K562 (cell line): ENCODE data around the gene NHS. TPM values are rescaled to one million over a fixed set of nuclear protein-coding genes. Genes with fewer than 3 reads are reported as not detected.

Experiments
- ATAC-seq: fragments of 200-7000 bp; cut with Tn5 transposase; 3 replicates; pipeline ENCODE4 v1.9.1; 2020; ENCODE audit warnings: moderate library complexity
- BruUV-seq: library from RNA; stranded (reverse); fragments of 400-500 nt; replicated peaks from 2 replicates; lab custom pipeline; 2021; lab: Mats Ljungman, UMichigan
- CTCF ChIA-PET: fragments of 300-600 bp; formaldehyde crosslinking; extraction: SDS; loops from one replicate; lab custom pipeline; 2021; ENCODE audit warnings: low intra/inter-chr PET ratio; lab: Yijun Ruan, JAX
- POLR2A ChIA-PET: fragments of 300-600, 350-650 bp; sonication (Branson Sonifier 250); formaldehyde crosslinking; extraction: SDS; loops from one replicate; lab custom pipeline; 2021; ENCODE audit warnings: antibody characterized with exemption, inconsistent platforms; lab: Yijun Ruan, JAX
- DNase-seq, 4 experiments: peaks; one replicate each; pipeline versions ENCODE4 v3.0.0 to v3.0.0-alpha.2; 2011 to 2018; ENCODE audit warnings: low spot score in 3 of 4, mixed read lengths in 3 of 4; ENCODE audit errors: extremely low read depth in 1 of 4
- FAIRE-seq: peaks from 2 replicates; lab custom pipeline; 2011; peaks lifted over from hg19 to GRCh38; lab: Jason Lieb, UNC
- H2AFZ ChIP-seq: 2 replicates; pipeline ENCODE4 v1.6.0; 2011; ENCODE audit warnings: low read depth, low read length, control low read depth, inconsistent platforms
- H3K27ac ChIP-seq: fragments of 200-600 bp; 3 replicates; pipeline ENCODE4 v1.8.0; 2011; ENCODE audit warnings: low read depth, mild to moderate bottlenecking, control low read depth, inconsistent platforms, low read length, moderate library complexity, mixed read lengths; ENCODE audit errors: extremely low read depth
- H3K27me3 ChIP-seq, 2 experiments: fragments of 300-600 bp in 1 of 2; 2 replicates in 1 of 2; 3 replicates in 1 of 2; pipeline versions ENCODE4 v1.6.0 to v1.8.0; 2011; ENCODE audit warnings: inconsistent platforms in 2 of 2, low read length in 2 of 2, mild to moderate bottlenecking in 1 of 2, mixed read lengths in 1 of 2, moderate library complexity in 1 of 2; ENCODE audit not compliant: control insufficient read depth in 2 of 2, insufficient read depth in 2 of 2
- H3K36me3 ChIP-seq: fragments of 300-600 bp; 3 replicates; pipeline ENCODE4 v1.8.0; 2011; ENCODE audit warnings: mild to moderate bottlenecking, low read length, inconsistent platforms; ENCODE audit not compliant: control insufficient read depth, insufficient read depth
- H3K4me1 ChIP-seq, 2 experiments: fragments of 200-600 bp in 1 of 2; replicated peaks in 1 of 2; 2 replicates in 1 of 2; 3 replicates in 1 of 2; pipeline versions ENCODE4 v1.5.1 to v1.8.0; 2011; ENCODE audit warnings: inconsistent platforms in 2 of 2, low read length in 2 of 2, mild to moderate bottlenecking in 1 of 2, mixed read lengths in 1 of 2, moderate library complexity in 1 of 2; ENCODE audit not compliant: control insufficient read depth in 2 of 2, insufficient read depth in 2 of 2
- H3K4me2 ChIP-seq: 2 replicates; pipeline ENCODE4 v1.6.1; 2011; ENCODE audit warnings: low read length, control low read depth, inconsistent platforms, mixed read lengths; ENCODE audit not compliant: insufficient read depth
- H3K4me3 ChIP-seq: fragments of 200-600 bp; sonication (generic), shearing (Covaris generic); 2 replicates; pipeline ENCODE4 v1.5.1; 2016; ENCODE audit warnings: control low read depth, inconsistent platforms
- H3K79me2 ChIP-seq: fragments of 200-600 bp; 3 replicates; pipeline ENCODE4 v1.8.0; 2011; ENCODE audit warnings: low read length, inconsistent platforms; ENCODE audit not compliant: control insufficient read depth, insufficient read depth
- H3K9ac ChIP-seq, 2 experiments: 2 replicates each; pipeline versions ENCODE4 v1.6.0 to v1.6.1; 2011; ENCODE audit warnings: low read depth in 2 of 2, low read length in 2 of 2, control low read depth in 1 of 2, inconsistent platforms in 1 of 2, mild to moderate bottlenecking in 1 of 2, mixed read lengths in 1 of 2; ENCODE audit not compliant: insufficient read depth in 1 of 2
- H3K9me1 ChIP-seq: one replicate; pipeline ENCODE4 v1.6.0; 2011; ENCODE audit warnings: inconsistent platforms, mild to moderate bottlenecking, low read length, moderate library complexity; ENCODE audit not compliant: control insufficient read depth, insufficient read depth
- H3K9me3 ChIP-seq: replicated peaks from 2 replicates; pipeline ENCODE4 v1.5.1; 2011; ENCODE audit warnings: low read depth, low read length, inconsistent platforms; ENCODE audit not compliant: control insufficient read depth, insufficient read depth
- H4K20me1 ChIP-seq: replicated peaks from 2 replicates; pipeline ENCODE4 v1.6.1; 2011; ENCODE audit warnings: low read length, inconsistent platforms, mixed read lengths; ENCODE audit not compliant: control insufficient read depth, insufficient read depth
- ASH1L ChIP-seq: fragments of 450-650 bp; IDR thresholded peaks from 2 replicates; pipeline ENCODE4 v1.6.1; 2018; ENCODE audit warnings: borderline replicate concordance, mild to moderate bottlenecking, low read depth; ENCODE audit not compliant: partially characterized antibody
- ETV6 ChIP-seq, 3 experiments: fragments of 150-350 bp in 1 of 3; sonication (generic) in 1 of 3; formaldehyde crosslinking in 1 of 3; IDR thresholded peaks; 2 replicates each; pipeline versions ENCODE4 v1.6.1 to v1.8.0; 2014 to 2022; ENCODE audit warnings: borderline replicate concordance in 2 of 3, low read depth in 2 of 3, antibody characterized with exemption in 1 of 3, low read length in 1 of 3, mild to moderate bottlenecking in 1 of 3, missing genetic modification reagents in 1 of 3
- FUS ChIP-seq: fragments of 200-400 bp; formaldehyde crosslinking; optimal IDR thresholded peaks from 2 replicates; pipeline ENCODE3; 2017; ENCODE audit warnings: low read depth, low read length
- ILF3 ChIP-seq: fragments of 450-650 bp; IDR thresholded peaks from 2 replicates; pipeline ENCODE4 v1.6.1; 2018; ENCODE audit warnings: antibody characterized with exemption, mild to moderate bottlenecking, moderate library complexity, borderline replicate concordance
- KLF13 ChIP-seq: fragments of 450-650 bp; IDR thresholded peaks from 2 replicates; pipeline ENCODE4 v1.6.1; 2016; ENCODE audit warnings: missing genetic modification characterization, low read depth, mild to moderate bottlenecking, missing compliant biosample characterization, moderate library complexity, borderline replicate concordance
- MBD1 ChIP-seq: fragments of 250-450 bp; sonication (Bioruptor Pico); IDR thresholded peaks from 2 replicates; pipeline ENCODE4 v1.8.0; 2022; ENCODE audit warnings: inconsistent platforms
- NFE2 ChIP-seq: IDR thresholded peaks from 2 replicates; pipeline ENCODE4 v1.6.1; 2014; ENCODE audit warnings: antibody characterized with exemption, low read depth
- PHB2 ChIP-seq: fragments of 450-650 bp; IDR thresholded peaks from 2 replicates; pipeline ENCODE4 v1.6.1; 2017; ENCODE audit warnings: low read depth
- WGBS: fragments of 100-300 bp; shearing (Covaris generic); methylation state at CpG from one replicate; pipeline ENCODE4 v1.1.6; 2016; ENCODE audit warnings: low coverage, mixed read lengths; ENCODE audit not compliant: insufficient coverage; ENCODE audit errors: missing lambda C conversion rate; 5-methylcytosine and 5-hydroxymethylcytosine counted together
- in situ Hi-C: fragments of 300-500 bp; cut with MboI; formaldehyde crosslinking; loops from 4 replicates; pipeline ENCODE4 v1.15.0; 2018; ENCODE audit warnings: inconsistent platforms, mixed read lengths
- intact Hi-C: fragments of 100-400 bp; cut with micrococcal nuclease; formaldehyde crosslinking; loops from 2 replicates; pipeline ENCODE4 v1.14.2; 2022
- polyA plus RNA-seq, 8 experiments: library from polyadenylated mRNA; depleted of rRNA in 4 of 8; stranded (reverse) in 5 of 8; unstranded in 3 of 8; fragments of >200 nt; fragmentation: Nextera tagmentation in 2 of 8; fragmentation: Illumina TruSeq in 1 of 8; extraction: Ambion mirVana in 2 of 8; extraction: Trizol in 1 of 8; gene quantifications; 2 replicates each; pipeline versions ENCODE4 v1.2.1 to v1.2.3, GENCODE V29; 2011 to 2014; ENCODE audit warnings: inconsistent platforms in 1 of 8, missing spikeins in 1 of 8
- total RNA-seq, 7 experiments: library from RNA; depleted of rRNA in 6 of 7; stranded (reverse); fragments of >200 nt in 6 of 7; fragmentation: Illumina TruSeq in 2 of 7; extraction: Trizol in 2 of 7; gene quantifications; 2 replicates each; pipeline versions ENCODE4 v1.2.1 to v1.2.3, GENCODE V29; 2011 to 2021; ENCODE audit warnings: low replicate concordance in 1 of 7
- TF ChIP-seq, protein P1 (sequence below): fragments of 250-450 bp; sonication (Bioruptor Pico); IDR thresholded peaks from 2 replicates; pipeline ENCODE4 v1.4.0; 2020; ENCODE audit warnings: mild to moderate bottlenecking

NHS gene
- total and polyA plus RNA-seq, 9 of the 15 experiments (the other 6 are each of a cell fraction or from before 2014, with no cell fraction given) = 0.02 TPM; not detected in 8

GRCh38 chrX:17621566-17622270 lies 246.7 kb downstream of the NHS start (continued):
- TF ChIP-seq, protein P1, sequence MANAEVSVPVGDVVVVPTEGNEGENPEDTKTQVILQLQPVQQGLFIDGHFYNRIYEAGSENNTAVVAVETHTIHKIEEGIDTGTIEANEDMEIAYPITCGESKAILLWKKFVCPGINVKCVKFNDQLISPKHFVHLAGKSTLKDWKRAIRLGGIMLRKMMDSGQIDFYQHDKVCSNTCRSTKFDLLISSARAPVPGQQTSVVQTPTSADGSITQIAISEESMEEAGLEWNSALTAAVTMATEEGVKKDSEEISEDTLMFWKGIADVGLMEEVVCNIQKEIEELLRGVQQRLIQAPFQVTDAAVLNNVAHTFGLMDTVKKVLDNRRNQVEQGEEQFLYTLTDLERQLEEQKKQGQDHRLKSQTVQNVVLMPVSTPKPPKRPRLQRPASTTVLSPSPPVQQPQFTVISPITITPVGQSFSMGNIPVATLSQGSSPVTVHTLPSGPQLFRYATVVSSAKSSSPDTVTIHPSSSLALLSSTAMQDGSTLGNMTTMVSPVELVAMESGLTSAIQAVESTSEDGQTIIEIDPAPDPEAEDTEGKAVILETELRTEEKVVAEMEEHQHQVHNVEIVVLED = no peak
- TF ChIP-seq FUS (no peak), ILF3 (no peak)
- TF ChIP-seq, all 486 proteins: peak for 0

DNA sequence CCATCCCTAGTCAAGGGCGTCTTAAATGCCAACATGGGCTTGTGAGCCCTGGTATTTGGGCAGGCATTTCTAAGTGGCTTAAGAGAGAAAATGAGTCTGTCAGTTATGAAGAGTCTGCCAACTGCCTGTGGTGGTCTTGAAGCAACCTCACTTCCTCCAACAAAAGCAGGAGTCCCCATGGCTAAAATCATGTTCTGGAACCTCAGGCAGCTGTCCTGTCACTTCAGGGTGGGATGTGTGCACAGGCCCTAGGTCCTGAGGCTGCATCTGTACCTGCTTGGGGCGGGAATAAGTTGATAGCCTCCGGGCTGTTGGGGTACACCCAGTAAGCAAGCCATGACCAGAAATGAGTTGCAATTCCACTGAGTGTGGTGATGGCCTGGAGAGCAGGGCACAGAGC lies 247.3 kb downstream of the NHS start:
- TF ChIP-seq KLF13 (no peak), NFE2 (no peak), PHB2 (no peak), ASH1L (no peak), ETV6 (IDR thresholded peaks at IDR 0.05; ENCODE audit: borderline replicate concordance in 1 of 2, low read depth in 2 of 2, low read length in 1 of 2) (no peak), ETV6 (CRISPR knock-in tag; IDR thresholded peaks at IDR 0.05; ENCODE audit: borderline replicate concordance) (no peak), MBD1 (no peak)
- 0% methylated on average over 3 of the region's 3 CpGs for WGBS
- Histone ChIP-seq H3K4me3 (no peak overlapping the region), H3K36me3 (no peaks in the 10 kb centered on the region), H2AFZ (no peak overlapping the region), H4K20me1 (no peaks in the 10 kb centered on the region), H3K9ac (no peak overlapping the region), H3K4me1 (no peaks in the 10 kb centered on the region), H3K9me3 (no peaks in the 10 kb centered on the region), H3K27me3 (no peaks in the 10 kb centered on the region), H3K4me2 (no peak overlapping the region), H3K27ac (no peak overlapping the region), H3K79me2 (no peaks in the 10 kb centered on the region), H3K9me1 (no peaks in the 10 kb centered on the region)
- DNase-seq (no peak), ATAC-seq (no peak), FAIRE-seq (no peak)
- ChIA-PET POLR2A (no interaction called here), CTCF (no interaction called here)
- in situ Hi-C loops (no loop called here), intact Hi-C loops (no loop called here)
- BruUV-seq = no TSS peak
